ENCODE data around the gene FER1L5. TPM values are rescaled to one million over a fixed set of nuclear protein-coding genes. Genes with fewer than 3 reads are reported as not detected.

The FER1L5 gene
- total RNA-seq, 2 experiments from 2014 or later: not detected

- ATAC-seq (ENCODE audit: low read depth) (no peak), DNase-seq (no peak)
- Mint-ChIP-seq H3K9me3 (no peaks in the 10 kb centered on the region), H3K4me1 (peaks cover 6% of the 10 kb centered on the region), H3K36me3 (no peaks in the 10 kb centered on the region), H3K27ac (no peak overlapping the region), H3K4me3 (no peak overlapping the region), H3K27me3 (peaks cover 7% of the 10 kb centered on the region)
- POLR2A ChIA-PET: no interaction called here
Observed at GRCh38 chr2:96669539-96670215, 27.1 kb downstream of the FER1L5 start.

GRCh38 chr2:96679848-96680247, 37.3 kb downstream of the FER1L5 start:
- H3K36me3 Mint-ChIP-seq: no peaks in the 10 kb centered on the region
- no peaks in the 10 kb centered on the region for H3K4me1 Mint-ChIP-seq
- DNase-seq (no peak), ATAC-seq (ENCODE audit: low read depth) (no peak)
- H3K9me3 Mint-ChIP-seq: no peaks in the 10 kb centered on the region
- no peak overlapping the region for H3K27ac Mint-ChIP-seq
- peaks cover 15% of the 10 kb centered on the region for H3K27me3 Mint-ChIP-seq
- H3K4me3 Mint-ChIP-seq: no peak overlapping the region
- POLR2A ChIA-PET: no interaction called here

- Mint-ChIP-seq H3K27me3 (peaks cover 12% of the 10 kb centered on the region), H3K4me1 (no peaks in the 10 kb centered on the region), H3K27ac (no peak overlapping the region), H3K9me3 (no peaks in the 10 kb centered on the region), H3K4me3 (no peak overlapping the region), H3K36me3 (no peaks in the 10 kb centered on the region)
- ATAC-seq (ENCODE audit: low read depth) (no peak), DNase-seq (no peak)
- POLR2A ChIA-PET: no interaction called here
Observed at GRCh38 chr2:96680561-96681141, 38.1 kb downstream of the FER1L5 start.

- DNase-seq (no peak), ATAC-seq (ENCODE audit: low read depth) (no peak)
- Mint-ChIP-seq H3K4me3 (no peak overlapping the region), H3K27me3 (peaks cover 10% of the 10 kb centered on the region), H3K36me3 (no peaks in the 10 kb centered on the region), H3K4me1 (no peaks in the 10 kb centered on the region), H3K27ac (no peak overlapping the region), H3K9me3 (no peaks in the 10 kb centered on the region)
- POLR2A ChIA-PET: no interaction called here
Observed at GRCh38 chr2:96681540-96681939, 39.0 kb downstream of the FER1L5 start.

GRCh38 chr2:96683307-96683706, 40.7 kb downstream of the FER1L5 start:
- POLR2A ChIA-PET: no interaction called here
- DNase-seq (no peak), ATAC-seq (ENCODE audit: low read depth) (no peak)
- Mint-ChIP-seq H3K36me3 (no peaks in the 10 kb centered on the region), H3K27me3 (peaks cover 10% of the 10 kb centered on the region), H3K9me3 (no peaks in the 10 kb centered on the region), H3K4me3 (no peak overlapping the region), H3K4me1 (no peaks in the 10 kb centered on the region), H3K27ac (no peak overlapping the region)

GRCh38 chr2:96683972-96684820, 41.6 kb downstream of the FER1L5 start:
- no peak for DNase-seq
- no peak overlapping the region for H3K27ac Mint-ChIP-seq
- H3K4me3 Mint-ChIP-seq: no peak overlapping the region
- no peaks in the 10 kb centered on the region for H3K36me3 Mint-ChIP-seq
- peaks cover 10% of the 10 kb centered on the region for H3K27me3 Mint-ChIP-seq
- POLR2A ChIA-PET: no interaction called here
- ATAC-seq (ENCODE audit: low read depth): no peak
- no peaks in the 10 kb centered on the region for H3K4me1 Mint-ChIP-seq
- no peaks in the 10 kb centered on the region for H3K9me3 Mint-ChIP-seq

- no peaks in the 10 kb centered on the region for H3K36me3 Mint-ChIP-seq
- H3K27ac Mint-ChIP-seq: no peak overlapping the region
- peaks cover 5% of the 10 kb centered on the region for H3K27me3 Mint-ChIP-seq
- no peaks in the 10 kb centered on the region for H3K9me3 Mint-ChIP-seq
- no peak overlapping the region for H3K4me3 Mint-ChIP-seq
- POLR2A ChIA-PET: interaction anchor here (0.5 kb wide), 1 partner anchor 1568 kb away, joined by 3 read pairs; no protein-coding TSS in a partner anchor
- no peak for ATAC-seq (ENCODE audit: low read depth)
- no peaks in the 10 kb centered on the region for H3K4me1 Mint-ChIP-seq
- no peak for DNase-seq
Observed at GRCh38 chr2:96684883-96685576, 42.5 kb downstream of the FER1L5 start.

GRCh38 chr2:96685577-96686459, 43.3 kb downstream of the FER1L5 start:
- H3K9me3 Mint-ChIP-seq: no peaks in the 10 kb centered on the region
- no peaks in the 10 kb centered on the region for H3K4me1 Mint-ChIP-seq
- ATAC-seq (ENCODE audit: low read depth): no peak
- H3K27me3 Mint-ChIP-seq: no peaks in the 10 kb centered on the region
- no peak overlapping the region for H3K27ac Mint-ChIP-seq
- no peak overlapping the region for H3K4me3 Mint-ChIP-seq
- POLR2A ChIA-PET: no interaction called here
- no peak for DNase-seq
- no peaks in the 10 kb centered on the region for H3K36me3 Mint-ChIP-seq

GRCh38 chr2:96687266-96687665, 44.7 kb downstream of the FER1L5 start:
- no peaks in the 10 kb centered on the region for H3K9me3 Mint-ChIP-seq
- H3K4me3 Mint-ChIP-seq: no peak overlapping the region
- H3K4me1 Mint-ChIP-seq: no peaks in the 10 kb centered on the region
- H3K36me3 Mint-ChIP-seq: no peaks in the 10 kb centered on the region
- ATAC-seq (ENCODE audit: low read depth) (no peak), DNase-seq (no peak)
- H3K27ac Mint-ChIP-seq: no peak overlapping the region
- POLR2A ChIA-PET: interaction anchor here (0.5 kb wide), 1 partner anchor 143 kb away, joined by 3 read pairs; no protein-coding TSS in a partner anchor
- H3K27me3 Mint-ChIP-seq: no peaks in the 10 kb centered on the region

- Mint-ChIP-seq H3K36me3 (no peaks in the 10 kb centered on the region), H3K27me3 (no peaks in the 10 kb centered on the region), H3K4me3 (no peak overlapping the region), H3K27ac (no peak overlapping the region), H3K4me1 (no peaks in the 10 kb centered on the region), H3K9me3 (no peaks in the 10 kb centered on the region)
- POLR2A ChIA-PET: no interaction called here
- no peak for ATAC-seq (ENCODE audit: low read depth)
- no peak for DNase-seq
Observed at GRCh38 chr2:96687711-96688640, 45.4 kb downstream of the FER1L5 start.

GRCh38 chr2:96688649-96689430, 46.3 kb downstream of the FER1L5 start:
- POLR2A ChIA-PET: no interaction called here
- Mint-ChIP-seq H3K27ac (no peak overlapping the region), H3K36me3 (no peaks in the 10 kb centered on the region), H3K4me3 (no peak overlapping the region), H3K27me3 (no peaks in the 10 kb centered on the region), H3K9me3 (no peaks in the 10 kb centered on the region), H3K4me1 (no peaks in the 10 kb centered on the region)
- ATAC-seq (ENCODE audit: low read depth) (no peak), DNase-seq (no peak)
